OCI-LY3 (cell line): ENCODE results near the gene ZNF598.

Experiments used
- EZH2phosphoT487 ChIP-seq: fragments of 200-600 bp; shearing (Covaris generic); IDR thresholded peaks from 2 replicates; pipeline ENCODE4 v1.6.1; 2018; ENCODE audit warnings: antibody characterized with exemption, mixed run types, low read depth
- TF ChIP-seq, protein P1 (sequence below): fragments of 200-600, 300-600 bp; sonication (generic); IDR thresholded peaks from 2 replicates; pipeline ENCODE4 v1.5.1; 2014; ENCODE audit warnings: antibody characterized with exemption, low read length, low read depth

DNA sequence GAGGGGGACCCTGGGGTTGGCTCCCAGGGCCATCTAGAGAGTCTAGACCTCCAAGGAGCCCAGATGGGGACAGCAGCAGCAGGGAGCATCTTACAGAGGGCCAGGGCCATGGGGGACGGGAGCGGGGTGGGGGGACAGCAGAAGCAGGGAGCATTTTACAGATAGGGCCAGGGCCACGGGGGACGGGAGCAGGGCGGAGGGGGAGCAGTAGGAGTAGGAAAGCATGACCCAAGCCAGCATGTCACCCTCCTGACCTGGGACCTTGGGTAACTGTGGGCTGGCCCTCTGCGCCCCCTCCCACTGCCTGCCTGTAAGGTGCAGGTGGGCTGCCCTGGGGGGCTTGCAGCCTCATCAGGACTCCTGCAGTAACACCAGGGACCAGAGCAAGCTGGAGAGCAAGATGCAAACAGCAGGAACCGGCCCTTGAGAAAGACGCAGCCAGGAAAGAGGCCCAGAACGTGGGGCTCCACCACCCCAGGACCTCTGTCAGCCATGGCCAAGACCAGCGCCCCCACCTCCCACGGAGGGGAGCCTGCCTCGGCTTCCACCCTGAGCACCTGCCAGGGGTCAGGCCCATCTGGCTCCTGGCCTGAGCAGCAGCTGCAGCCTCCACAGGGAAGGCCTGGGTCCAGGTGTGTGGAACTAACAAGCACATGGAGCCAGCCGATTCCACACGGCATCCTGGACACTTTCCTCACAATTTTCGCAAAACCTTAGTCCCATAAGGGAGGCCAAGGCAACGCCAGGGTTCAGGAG is 2.4 kb downstream of the ZNF598 start:
- TF ChIP-seq, protein P1, sequence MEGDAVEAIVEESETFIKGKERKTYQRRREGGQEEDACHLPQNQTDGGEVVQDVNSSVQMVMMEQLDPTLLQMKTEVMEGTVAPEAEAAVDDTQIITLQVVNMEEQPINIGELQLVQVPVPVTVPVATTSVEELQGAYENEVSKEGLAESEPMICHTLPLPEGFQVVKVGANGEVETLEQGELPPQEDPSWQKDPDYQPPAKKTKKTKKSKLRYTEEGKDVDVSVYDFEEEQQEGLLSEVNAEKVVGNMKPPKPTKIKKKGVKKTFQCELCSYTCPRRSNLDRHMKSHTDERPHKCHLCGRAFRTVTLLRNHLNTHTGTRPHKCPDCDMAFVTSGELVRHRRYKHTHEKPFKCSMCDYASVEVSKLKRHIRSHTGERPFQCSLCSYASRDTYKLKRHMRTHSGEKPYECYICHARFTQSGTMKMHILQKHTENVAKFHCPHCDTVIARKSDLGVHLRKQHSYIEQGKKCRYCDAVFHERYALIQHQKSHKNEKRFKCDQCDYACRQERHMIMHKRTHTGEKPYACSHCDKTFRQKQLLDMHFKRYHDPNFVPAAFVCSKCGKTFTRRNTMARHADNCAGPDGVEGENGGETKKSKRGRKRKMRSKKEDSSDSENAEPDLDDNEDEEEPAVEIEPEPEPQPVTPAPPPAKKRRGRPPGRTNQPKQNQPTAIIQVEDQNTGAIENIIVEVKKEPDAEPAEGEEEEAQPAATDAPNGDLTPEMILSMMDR: no peak
- TF ChIP-seq EZH2phosphoT487: no peak
